ENCODE data around the gene C17orf113. TPM values are rescaled to one million over a fixed set of nuclear protein-coding genes. Genes with fewer than 3 reads are reported as not detected.

The C17orf113 gene
- total RNA-seq, 1 donor from 2014 or later: 0.21 TPM

- H3K27me3 ChIP-seq: no peaks in the 10 kb centered on the region
- intact Hi-C loops (cut with DNase I): no loop called here
- no peak for TF ChIP-seq CTCF (IDR thresholded peaks at IDR 0.05)
Measured at GRCh38 chr17:42076797-42077559, 26.6 kb upstream of the C17orf113 start.

GRCh38 chr17:42075789-42076188, 25.4 kb upstream of the C17orf113 start:
- H3K4me1 ChIP-seq: peaks cover 0 to 3% of the 10 kb centered on the region in 2 donors
- no peaks in the 10 kb centered on the region for H3K36me3 ChIP-seq
- intact Hi-C loops (cut with DNase I): no loop called here
- DNase-seq (ENCODE audit: low spot score in 2 of 2): no peak
- H3K9me3 ChIP-seq: no peaks in the 10 kb centered on the region
- no peak overlapping the region for H3K27ac ChIP-seq
- no peak overlapping the region for H3K4me3 ChIP-seq
- no peak for TF ChIP-seq CTCF (IDR thresholded peaks at IDR 0.05)
- H3K27me3 ChIP-seq: no peaks in the 10 kb centered on the region

More at GRCh38 chr17:42076797-42077559, 26.6 kb upstream of the C17orf113 start:
- Histone ChIP-seq H3K4me1 (peaks cover 0 to 3% of the 10 kb centered on the region in 2 donors), H3K4me3 (no peak overlapping the region), H3K36me3 (no peaks in the 10 kb centered on the region), H3K9me3 (no peaks in the 10 kb centered on the region), H3K27ac (no peak overlapping the region)
- no peak for DNase-seq (ENCODE audit: low spot score in 2 of 2)

GRCh38 chr17:42072323-42073187, 22.2 kb upstream of the C17orf113 start:
- no peaks in the 10 kb centered on the region for H3K27me3 ChIP-seq
- intact Hi-C loops (cut with DNase I): no loop called here
- TF ChIP-seq CTCF (IDR thresholded peaks at IDR 0.05): no peak
- H3K4me1 ChIP-seq: peaks cover 0 to 3% of the 10 kb centered on the region in 2 donors
- H3K9me3 ChIP-seq: no peaks in the 10 kb centered on the region
- no peak for DNase-seq (ENCODE audit: low spot score in 2 of 2)
- H3K27ac ChIP-seq: no peak overlapping the region
- H3K36me3 ChIP-seq: no peaks in the 10 kb centered on the region
- H3K4me3 ChIP-seq: peak overlapping the region; percentile 39 to 45

GRCh38 chr17:42071810-42072209, 21.4 kb upstream of the C17orf113 start:
- H3K9me3 ChIP-seq: no peaks in the 10 kb centered on the region
- H3K36me3 ChIP-seq: no peaks in the 10 kb centered on the region
- H3K4me1 ChIP-seq: peaks cover 0 to 3% of the 10 kb centered on the region in 2 donors
- no peak for DNase-seq (ENCODE audit: low spot score in 2 of 2)
- TF ChIP-seq CTCF (IDR thresholded peaks at IDR 0.05): no peak
- H3K27me3 ChIP-seq: no peaks in the 10 kb centered on the region
- intact Hi-C loops (cut with DNase I): no loop called here
- no peak overlapping the region for H3K27ac ChIP-seq
- peak overlapping the region in 1 of 2 donors; percentile 45 for H3K4me3 ChIP-seq

GRCh38 chr17:42068979-42069378, 18.6 kb upstream of the C17orf113 start:
- DNase-seq (ENCODE audit: low spot score in 2 of 2): no peak
- TF ChIP-seq CTCF (IDR thresholded peaks at IDR 0.05): no peak
- intact Hi-C loops (cut with DNase I): no loop called here
- H3K36me3 ChIP-seq: no peaks in the 10 kb centered on the region
- peaks cover 0 to 3% of the 10 kb centered on the region in 2 donors for H3K4me1 ChIP-seq
- H3K4me3 ChIP-seq: no peak overlapping the region
- no peak overlapping the region for H3K27ac ChIP-seq
- H3K27me3 ChIP-seq: no peaks in the 10 kb centered on the region
- H3K9me3 ChIP-seq: no peaks in the 10 kb centered on the region

Measured in ascending aorta (tissue), 2 donors.